Measurements from ENCODE around the gene GPR176.

- no peak for TF ChIP-seq CTCF (IDR thresholded peaks at IDR 0.05; ENCODE audit: poor library complexity)
- TF ChIP-seq EZH2 (IDR thresholded peaks at IDR 0.05; ENCODE audit: borderline replicate concordance) = no peak
- no peak for TF ChIP-seq EZH2phosphoT487 (IDR thresholded peaks at IDR 0.05; ENCODE audit: low read depth, severe bottlenecking, unreplicated experiment)
Measured at GRCh38 chr15:39948817-39949216, 28.8 kb upstream of the GPR176 start.
